ENCODE data around the gene SLC40A1.

Gene SLC40A1, protein sequence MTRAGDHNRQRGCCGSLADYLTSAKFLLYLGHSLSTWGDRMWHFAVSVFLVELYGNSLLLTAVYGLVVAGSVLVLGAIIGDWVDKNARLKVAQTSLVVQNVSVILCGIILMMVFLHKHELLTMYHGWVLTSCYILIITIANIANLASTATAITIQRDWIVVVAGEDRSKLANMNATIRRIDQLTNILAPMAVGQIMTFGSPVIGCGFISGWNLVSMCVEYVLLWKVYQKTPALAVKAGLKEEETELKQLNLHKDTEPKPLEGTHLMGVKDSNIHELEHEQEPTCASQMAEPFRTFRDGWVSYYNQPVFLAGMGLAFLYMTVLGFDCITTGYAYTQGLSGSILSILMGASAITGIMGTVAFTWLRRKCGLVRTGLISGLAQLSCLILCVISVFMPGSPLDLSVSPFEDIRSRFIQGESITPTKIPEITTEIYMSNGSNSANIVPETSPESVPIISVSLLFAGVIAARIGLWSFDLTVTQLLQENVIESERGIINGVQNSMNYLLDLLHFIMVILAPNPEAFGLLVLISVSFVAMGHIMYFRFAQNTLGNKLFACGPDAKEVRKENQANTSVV

DNA sequence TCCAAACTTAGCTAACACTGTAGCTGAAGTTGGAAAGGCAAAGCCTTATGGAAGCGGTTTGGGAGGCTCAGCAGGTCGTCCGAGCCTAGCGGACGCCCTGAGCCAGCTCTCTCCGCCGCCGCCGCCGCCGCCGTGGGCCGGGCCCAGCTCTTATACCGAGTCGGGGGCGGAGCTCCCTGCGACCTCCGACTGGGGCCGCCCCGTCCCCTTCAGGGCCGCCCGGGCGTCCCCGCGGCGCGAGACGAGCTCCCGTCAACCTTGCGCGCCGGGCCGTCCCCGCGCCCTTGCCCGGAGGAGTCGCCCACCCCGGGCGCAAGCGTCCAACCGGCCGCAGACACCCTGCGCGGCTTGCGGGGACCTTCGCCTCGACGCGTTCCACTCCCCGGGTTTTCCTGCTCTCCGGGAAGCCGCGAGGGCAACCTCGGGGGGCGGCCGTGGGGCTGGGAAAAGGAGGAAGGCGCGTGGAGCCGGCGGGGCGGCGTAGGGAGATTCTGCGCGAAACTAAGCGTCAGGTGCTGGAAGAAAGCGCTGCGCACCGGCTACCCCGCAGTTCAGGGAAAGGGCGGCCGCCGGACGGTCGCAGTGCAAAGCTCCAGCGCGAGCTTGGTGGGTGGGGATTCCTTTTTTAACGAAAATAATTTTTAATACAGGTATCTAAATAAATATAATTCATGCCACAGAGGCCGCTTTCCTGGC lies at the start of gene SLC40A1:
SLC40A1 (minus strand) TSS at position 129 of the 696 bp plus-strand sequence. CDS start 326 bp downstream, outside the sequence.
- H3K4me3 ChIP-seq (ENCODE audit: low read depth, low read length), result peak within 1 kb of the TSS; percentile 55
- DNase-seq (ENCODE audit: low read depth), result no peak

DNA sequence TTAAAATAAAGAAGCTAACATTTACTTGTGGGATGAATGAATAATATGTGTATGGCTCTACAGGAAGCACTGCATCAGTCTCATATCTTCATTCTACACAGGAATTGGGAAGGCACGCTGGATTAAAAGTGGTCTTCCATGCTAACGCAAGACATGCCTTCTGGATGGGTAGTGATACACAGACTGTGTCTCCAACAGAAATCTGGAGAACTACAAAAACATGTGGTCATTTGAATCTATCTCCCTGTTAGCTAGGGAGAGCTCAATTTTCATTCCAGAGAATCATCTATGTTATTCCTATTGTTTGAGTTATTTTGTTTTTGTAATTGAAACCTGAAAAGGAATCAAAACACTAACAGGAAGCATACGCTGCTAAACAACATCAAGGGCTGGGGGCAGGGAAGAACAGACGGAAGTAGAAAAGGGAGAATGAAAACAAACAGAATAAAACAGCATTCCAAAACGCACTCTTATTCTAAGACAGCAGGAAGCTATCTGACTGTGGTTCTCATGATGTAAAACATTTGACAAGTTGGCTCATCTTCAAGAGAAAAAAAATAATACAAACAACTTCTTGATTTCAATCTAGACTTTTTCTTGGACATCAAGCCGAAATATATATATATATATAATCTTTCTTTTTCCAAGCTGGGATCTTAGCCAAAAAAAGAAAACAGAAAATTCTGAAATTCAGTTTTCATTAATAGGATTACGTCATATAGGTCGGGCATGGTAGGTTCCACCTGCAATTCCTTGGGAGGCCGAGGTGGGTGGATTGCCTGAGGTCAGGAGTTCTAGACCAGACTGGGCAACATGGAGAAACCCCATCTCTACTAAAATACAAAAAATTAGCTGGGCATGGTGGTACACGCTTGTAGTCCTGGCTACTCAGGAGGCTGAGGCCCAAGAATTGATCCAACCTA lies 49.2 kb upstream of the SLC40A1 start:
- no peak overlapping the region for H3K4me3 ChIP-seq (ENCODE audit: low read depth, low read length)

DNA sequence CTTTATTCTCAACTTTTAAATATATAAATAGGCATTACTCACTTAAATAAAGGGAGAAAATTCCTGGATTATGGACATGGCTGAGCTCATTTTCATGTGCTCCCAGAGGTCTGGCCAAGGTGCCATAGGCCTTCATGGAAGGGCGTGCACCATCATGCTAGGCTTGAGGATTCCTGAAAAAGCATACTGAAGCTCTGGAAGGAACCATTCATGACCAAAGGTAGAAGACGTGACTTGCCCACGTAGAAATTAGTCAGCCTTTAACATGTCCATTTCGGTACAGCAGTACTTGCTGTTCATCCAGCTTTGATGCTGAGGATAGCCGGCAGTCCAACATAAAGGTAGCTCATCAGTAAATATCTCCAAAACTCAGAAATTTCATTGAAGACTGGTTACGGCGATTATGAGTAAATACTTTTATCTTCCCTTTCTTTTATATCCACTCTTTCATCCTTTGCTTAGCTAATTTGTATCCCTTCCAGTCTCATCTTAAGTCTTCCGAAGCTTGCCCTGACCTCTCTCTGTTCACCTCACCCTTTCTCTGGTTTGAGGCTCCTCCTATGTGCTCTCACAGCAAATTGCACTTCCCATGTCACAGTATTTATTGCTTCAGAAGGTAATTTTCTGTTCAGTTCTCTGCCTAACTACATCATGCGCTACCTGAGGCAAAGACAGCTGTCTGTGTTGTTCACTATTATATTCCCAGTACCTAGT lies 48.4 kb upstream of the SLC40A1 start:
- H3K4me3 ChIP-seq (ENCODE audit: low read depth, low read length), result no peak overlapping the region
- no peak for DNase-seq (ENCODE audit: low read depth)

More for the DNA sequence above, 49.2 kb upstream of the SLC40A1 start:
- no peak for DNase-seq (ENCODE audit: low read depth)

DNA sequence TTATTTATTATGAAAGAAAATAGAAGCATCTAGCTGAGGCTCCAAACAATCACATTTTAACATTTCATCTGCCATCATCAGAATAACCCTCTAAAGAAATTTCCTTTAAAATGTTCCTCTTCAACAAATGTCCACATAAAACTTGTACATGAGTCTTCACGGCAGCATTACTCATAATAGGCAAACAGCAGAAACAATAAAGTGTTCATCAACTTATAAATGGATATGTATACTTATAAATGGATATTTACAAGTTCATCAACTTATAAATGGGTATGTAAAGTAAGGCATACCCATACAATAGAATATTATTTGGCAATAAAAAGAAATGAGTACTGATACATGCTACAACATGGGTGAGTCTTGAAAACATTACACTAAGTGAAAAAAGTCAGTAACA lies 47.2 kb upstream of the SLC40A1 start:
- no peak overlapping the region for H3K4me3 ChIP-seq (ENCODE audit: low read depth, low read length)

DNA sequence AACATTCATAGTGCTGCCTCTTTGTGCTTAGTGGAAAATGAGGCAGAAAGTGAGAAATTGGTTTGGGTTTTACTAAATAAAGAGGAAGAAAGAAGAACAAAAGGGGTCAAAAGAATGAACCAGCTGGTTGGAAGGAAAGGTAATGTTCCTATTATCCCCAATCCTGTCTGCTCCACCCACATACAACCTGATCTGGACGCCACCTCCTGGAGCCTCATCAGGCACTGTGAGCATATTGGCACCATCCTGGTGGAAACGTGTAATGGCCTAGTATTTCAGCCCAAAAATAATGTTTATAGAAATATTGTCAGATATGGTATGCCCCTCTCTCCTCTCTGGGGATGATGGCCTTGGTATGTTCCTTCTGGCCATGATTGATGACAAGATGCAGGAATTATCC lies 45.0 kb upstream of the SLC40A1 start:
- DNase-seq (ENCODE audit: low read depth), result no peak
- H3K4me3 ChIP-seq (ENCODE audit: low read depth, low read length), result no peak overlapping the region

More for the DNA sequence above, 47.2 kb upstream of the SLC40A1 start:
- DNase-seq (ENCODE audit: low read depth), result no peak

DNA sequence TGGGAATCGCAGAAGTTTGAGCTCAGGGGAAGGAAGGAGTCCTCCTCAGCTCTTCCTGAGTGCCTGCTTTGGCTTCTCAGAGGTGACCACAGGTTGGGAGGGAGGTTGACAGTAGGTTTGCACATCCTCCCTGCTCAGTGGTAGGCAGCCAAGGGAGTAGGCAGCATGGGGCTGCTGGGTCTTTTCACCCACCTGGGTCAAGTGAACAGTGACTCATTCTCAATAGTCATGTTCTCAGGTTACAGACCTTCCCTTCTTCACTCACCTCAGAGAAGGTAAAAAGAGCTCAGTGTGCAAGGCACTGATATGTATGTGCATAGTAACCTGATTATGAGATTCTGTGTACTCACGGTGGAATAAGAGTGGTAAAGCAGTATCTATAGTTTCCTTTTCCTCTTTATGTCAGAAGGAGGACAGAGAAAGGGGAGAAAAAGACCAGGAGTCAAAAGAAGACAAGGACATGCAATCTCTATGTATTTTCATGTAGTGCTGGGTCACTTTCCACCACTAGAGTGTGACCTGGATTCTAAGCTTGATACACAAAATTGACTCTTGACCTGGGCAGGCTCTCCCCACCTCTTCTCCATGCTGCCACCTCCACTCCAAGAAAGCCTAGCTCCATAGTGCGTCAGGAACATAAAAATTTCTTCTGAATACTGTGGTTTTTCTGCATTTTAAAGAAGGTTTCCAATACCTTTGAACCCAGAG lies 44.2 kb upstream of the SLC40A1 start:
- no peak overlapping the region for H3K4me3 ChIP-seq (ENCODE audit: low read depth, low read length)
- no peak for DNase-seq (ENCODE audit: low read depth)

DNA sequence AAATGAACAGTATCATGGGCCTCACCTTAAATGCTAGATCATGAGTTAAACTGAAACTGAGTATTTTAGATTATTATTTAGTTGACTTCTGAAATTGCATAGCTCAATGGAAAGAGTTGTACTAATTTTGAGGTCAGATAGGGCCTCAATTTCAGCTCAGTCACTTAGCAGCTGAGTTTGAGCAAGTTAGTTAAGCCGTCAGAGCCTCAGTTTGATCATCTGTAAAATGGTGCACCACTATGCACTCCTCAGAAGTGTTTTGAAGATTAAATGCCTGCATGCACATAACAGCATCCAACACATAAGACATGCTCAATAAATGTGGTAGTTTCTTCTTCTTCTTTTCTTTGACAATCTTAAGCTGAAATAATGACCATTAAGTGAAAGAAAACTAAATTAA lies 42.5 kb upstream of the SLC40A1 start:
- DNase-seq (ENCODE audit: low read depth), result no peak
- no peak overlapping the region for H3K4me3 ChIP-seq (ENCODE audit: low read depth, low read length)

DNA sequence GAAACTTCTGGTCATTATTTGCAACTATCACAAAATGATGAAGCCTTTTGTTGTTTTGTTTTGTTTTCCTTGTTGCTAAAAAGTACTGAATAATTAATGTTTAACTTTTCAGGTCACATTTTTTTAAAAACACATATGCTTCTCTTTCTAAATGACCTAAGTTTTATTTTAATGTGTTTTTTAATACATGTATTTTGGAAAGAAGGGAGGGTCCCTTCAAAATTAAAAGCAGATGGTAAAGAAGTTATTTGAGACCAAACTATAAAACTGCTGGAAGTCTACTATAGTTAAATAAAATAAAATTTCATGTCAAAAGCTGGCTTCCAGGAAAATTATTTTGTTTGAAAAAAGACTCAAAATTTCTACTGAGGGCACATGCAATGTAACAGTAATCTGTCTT lies 41.2 kb upstream of the SLC40A1 start:
- no peak overlapping the region for H3K4me3 ChIP-seq (ENCODE audit: low read depth, low read length)
- no peak for DNase-seq (ENCODE audit: low read depth)

DNA sequence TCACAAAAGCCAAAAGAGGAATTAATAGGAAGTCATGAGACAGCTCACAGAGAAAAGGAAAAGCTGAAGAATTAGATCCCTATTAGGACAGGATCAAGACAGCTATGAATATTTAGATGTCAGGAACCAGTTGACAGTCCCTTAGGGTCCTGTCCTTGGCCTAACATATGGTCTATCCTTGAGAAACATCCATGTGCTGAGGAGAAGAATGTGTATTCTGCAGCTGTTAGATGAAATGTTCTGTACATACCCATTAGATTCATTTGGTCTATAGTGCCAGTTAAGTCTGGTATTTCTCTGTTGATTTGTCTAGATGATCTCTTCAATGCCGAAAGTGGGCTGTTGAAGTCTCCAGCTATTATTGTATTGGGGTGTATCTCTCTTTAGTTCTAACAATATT lies 37.6 kb upstream of the SLC40A1 start:
- DNase-seq (ENCODE audit: low read depth), result no peak
- H3K4me3 ChIP-seq (ENCODE audit: low read depth, low read length), result no peak overlapping the region

DNA sequence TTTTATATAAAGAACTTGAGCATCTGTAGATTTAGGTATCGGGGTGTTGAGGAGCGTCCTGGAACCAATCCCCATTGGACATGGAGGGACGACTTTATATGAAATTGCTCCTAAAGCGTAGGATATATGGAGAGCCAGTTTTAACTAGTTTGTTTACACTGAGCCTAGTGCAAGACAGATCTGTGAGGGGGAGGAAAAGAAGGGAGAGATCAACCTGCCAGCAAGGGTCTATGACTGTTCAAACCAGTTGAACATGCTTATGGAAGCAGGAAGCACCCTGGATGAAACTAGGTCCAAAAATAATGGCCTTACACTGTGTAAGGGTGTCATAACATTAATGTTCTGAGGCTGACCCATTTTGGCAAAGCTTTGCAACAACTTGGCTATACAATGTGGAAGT lies 34.0 kb upstream of the SLC40A1 start:
- H3K4me3 ChIP-seq (ENCODE audit: low read depth, low read length), result no peak overlapping the region
- no peak for DNase-seq (ENCODE audit: low read depth)

DNA sequence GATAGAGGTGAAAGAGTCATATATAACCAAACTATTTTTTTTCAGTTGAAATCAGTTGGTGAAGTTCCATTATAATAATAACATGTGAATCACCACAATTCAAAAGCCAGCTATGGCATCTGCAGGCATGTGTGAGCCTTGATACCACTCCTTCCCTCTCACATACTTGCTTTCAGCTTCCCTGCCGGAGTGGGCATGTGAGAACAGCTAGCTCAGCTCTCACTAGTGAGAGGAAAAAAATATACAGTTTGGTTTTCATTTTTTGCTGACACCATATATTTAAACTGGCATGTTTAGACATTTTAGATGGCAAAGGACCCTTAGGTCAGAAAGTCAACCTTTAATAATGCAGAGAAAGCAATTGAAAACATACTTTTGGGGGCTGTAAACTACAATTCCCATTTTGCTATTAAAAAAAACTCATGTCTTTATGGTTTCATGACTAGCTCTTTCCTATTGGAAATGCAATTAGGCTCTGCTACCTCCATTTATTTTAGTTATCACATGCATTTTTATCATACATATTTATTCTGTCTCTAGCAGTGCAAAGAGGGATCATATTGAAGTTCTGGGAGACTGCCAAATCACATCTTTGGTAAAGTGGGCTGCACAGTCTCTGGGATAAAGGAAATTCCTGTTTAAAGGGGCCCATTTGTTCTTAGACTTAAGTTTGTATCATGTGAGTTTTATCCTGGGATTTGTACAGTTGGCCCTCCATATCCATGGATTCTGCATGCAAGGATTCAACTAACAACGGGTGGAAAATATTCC lies 33.2 kb upstream of the SLC40A1 start:
- H3K4me3 ChIP-seq (ENCODE audit: low read depth, low read length), result no peak overlapping the region
- DNase-seq (ENCODE audit: low read depth), result no peak

DNA sequence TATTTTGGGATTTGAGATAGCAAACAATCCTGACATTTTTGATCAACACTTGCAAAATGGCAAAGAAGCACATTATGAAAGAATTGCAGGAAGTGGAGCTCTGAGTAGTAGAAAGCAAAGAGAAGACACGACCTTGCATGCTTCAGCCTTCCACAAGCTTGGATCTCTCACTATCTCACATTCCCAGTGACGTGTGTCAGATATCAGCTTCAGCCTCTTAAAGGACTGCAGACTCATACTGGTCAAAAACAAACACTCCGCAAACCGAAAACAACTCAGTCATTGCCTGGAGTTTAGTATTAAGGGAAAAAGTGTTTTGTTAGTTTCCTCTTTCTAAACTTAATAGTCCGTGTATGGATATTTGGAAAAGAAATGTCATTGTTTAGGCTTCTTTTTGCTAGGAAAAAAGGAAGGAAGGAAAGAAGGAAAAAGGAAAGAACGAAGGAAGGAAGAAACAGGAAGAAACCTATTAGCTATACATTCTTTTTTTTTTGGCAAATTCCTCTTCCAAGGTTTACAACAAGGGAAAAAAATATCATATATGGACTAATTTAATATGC lies 32.6 kb upstream of the SLC40A1 start:
- peak; percentile 72 for DNase-seq (ENCODE audit: low read depth)
- no peak overlapping the region for H3K4me3 ChIP-seq (ENCODE audit: low read depth, low read length)

DNA sequence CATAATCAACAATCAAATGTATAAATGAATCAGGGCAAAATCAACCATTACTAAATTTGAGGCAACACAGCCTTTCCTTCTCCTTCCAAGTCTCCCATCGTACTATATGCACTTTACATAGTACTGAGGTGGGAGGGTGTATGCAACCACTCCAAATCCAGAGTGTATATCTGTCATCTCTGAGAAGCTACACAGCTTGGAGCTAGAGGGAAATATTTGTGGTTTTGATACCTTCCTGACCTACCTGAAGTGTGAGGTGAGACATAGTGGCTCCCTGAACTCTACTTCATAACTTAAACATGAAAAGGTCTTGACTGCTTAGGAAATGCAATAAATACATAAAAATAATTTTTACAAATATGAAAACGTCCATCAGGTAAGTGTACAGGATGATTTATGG lies 30.1 kb upstream of the SLC40A1 start:
- no peak overlapping the region for H3K4me3 ChIP-seq (ENCODE audit: low read depth, low read length)
- DNase-seq (ENCODE audit: low read depth), result no peak

DNA sequence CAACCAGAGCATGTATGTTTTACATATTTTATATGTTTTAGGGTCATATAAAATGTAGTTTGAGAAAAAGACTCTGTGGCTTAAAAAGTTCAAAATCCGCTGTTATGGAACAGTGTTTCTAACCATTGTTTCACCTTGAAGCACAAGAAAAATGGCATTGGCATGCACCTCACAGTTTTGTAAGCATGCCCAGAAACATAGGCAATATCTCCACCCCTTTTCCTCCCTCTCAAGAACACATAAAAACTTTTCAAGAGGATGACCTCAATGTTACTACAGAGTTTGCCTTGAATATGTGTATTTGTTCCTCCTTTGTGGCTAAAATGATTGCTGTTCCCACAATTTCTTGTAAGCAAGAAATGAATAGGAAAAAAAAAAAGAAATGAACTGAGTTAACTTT lies 29.3 kb upstream of the SLC40A1 start:
- DNase-seq (ENCODE audit: low read depth), result no peak
- no peak overlapping the region for H3K4me3 ChIP-seq (ENCODE audit: low read depth, low read length)

DNA sequence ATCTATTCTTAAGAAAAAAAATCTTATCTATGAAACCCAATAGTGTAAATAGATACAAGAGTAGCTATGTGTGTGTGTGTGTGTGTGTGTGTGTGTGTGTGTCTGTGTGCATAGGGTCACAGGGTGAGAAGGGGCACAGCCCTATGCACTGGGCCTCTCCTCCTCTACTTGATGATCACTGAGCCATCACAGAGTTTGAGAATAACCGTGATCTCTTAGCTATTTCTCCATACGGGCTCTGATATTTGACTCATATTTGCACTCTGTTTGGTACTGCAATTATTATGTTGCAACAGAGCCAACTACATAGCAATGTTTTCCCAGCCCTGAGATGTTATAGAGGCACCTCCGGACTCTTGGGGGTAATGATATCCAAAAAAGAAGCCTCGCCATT lies 28.8 kb upstream of the SLC40A1 start:
- no peak overlapping the region for H3K4me3 ChIP-seq (ENCODE audit: low read depth, low read length)
- no peak for DNase-seq (ENCODE audit: low read depth)

DNA sequence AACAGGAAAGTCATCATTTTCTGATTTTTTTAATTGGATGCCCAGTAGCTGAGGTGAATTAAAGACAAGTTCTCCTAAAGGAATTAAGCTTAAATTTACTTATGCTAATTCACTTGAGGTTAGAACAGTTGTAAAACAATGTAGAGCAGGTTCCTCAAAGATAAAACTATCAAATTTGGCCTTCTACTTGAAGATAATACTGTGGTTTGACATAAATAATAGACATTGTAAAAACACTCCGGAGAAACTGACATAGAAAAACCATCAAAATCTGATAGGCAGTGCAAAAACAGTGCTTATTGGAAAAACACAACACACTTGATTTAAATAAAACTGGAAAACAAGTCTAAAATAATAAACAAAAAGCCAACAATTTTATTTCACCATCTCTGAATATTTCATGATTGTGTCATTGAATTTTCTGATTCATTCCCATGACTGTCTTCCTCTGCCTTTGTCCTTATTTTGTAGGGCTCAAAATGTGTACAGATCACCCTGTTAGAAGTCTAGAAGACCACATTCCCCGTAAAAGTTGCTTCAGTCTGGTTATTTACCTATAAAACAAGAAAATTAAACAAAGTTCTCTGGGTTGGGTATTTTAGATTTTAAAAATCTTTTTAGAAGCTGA lies 28.3 kb upstream of the SLC40A1 start:
- H3K4me3 ChIP-seq (ENCODE audit: low read depth, low read length), result no peak overlapping the region
- DNase-seq (ENCODE audit: low read depth), result no peak

DNA sequence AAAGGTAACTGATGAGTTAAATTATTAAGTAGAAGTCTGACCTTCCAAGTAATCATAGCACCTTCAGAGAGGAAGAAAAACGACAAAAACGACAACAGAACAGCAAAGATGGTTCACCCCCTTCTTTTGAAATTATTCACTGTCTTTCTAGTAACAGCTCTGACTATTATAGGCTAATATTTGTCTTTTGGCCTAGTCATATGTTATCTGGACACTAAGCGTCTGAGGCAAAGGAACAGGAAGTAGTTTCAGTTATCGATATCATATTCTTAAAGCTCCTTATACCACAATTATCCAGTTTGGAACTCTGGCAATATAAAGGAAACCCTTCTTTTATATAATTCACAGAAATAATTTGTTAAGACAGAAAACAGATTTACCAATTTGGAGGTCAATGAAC lies 27.6 kb upstream of the SLC40A1 start:
- DNase-seq (ENCODE audit: low read depth), result no peak
- H3K4me3 ChIP-seq (ENCODE audit: low read depth, low read length), result no peak overlapping the region
